ENCODE measurements around the gene DPP7. TPM values are rescaled to one million over a fixed set of nuclear protein-coding genes. Genes with fewer than 3 reads are reported as not detected.

Gene DPP7
- total RNA-seq, 4 donors from 2014 or later: 23.2 to 100 (median 76.8) TPM

DNA sequence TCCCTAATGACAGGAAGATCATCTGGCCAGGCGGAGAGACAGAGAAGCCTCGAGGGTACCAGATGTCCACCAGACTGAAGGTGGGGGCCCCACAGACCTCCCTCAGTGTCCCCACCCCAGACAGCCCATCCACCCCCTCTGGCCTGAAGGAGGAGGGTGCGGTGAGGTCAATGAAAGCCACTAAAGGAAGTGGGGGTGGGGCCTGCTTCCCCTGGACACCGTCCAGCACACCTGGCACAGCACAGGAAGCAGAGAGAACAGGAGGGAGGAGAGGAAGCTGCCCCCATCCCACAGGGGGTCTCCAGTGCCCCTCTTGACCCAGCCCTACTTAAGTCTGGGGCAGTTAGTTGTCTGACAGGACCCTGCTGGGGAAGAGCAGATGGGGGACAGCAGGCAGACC is 44.1 kb upstream of the DPP7 start:
- intact Hi-C loops (cut with DNase I; ENCODE audit: low total_unique reads): no loop called here
- Histone ChIP-seq H3K9me3 (no peaks in the 10 kb centered on the region), H3K4me3 (no peak overlapping the region), H3K36me3 (no peaks in the 10 kb centered on the region), H3K27me3 (peaks cover 33 to 62% of the 10 kb centered on the region in 2 donors), H3K27ac (no peak overlapping the region), H3K4me1 (peaks cover 0 to 17% of the 10 kb centered on the region in 2 donors)
- no peak for DNase-seq
- TF ChIP-seq CTCF (IDR thresholded peaks at IDR 0.05) (no peak), POLR2A (IDR thresholded peaks at IDR 0.05) (no peak)

DNA sequence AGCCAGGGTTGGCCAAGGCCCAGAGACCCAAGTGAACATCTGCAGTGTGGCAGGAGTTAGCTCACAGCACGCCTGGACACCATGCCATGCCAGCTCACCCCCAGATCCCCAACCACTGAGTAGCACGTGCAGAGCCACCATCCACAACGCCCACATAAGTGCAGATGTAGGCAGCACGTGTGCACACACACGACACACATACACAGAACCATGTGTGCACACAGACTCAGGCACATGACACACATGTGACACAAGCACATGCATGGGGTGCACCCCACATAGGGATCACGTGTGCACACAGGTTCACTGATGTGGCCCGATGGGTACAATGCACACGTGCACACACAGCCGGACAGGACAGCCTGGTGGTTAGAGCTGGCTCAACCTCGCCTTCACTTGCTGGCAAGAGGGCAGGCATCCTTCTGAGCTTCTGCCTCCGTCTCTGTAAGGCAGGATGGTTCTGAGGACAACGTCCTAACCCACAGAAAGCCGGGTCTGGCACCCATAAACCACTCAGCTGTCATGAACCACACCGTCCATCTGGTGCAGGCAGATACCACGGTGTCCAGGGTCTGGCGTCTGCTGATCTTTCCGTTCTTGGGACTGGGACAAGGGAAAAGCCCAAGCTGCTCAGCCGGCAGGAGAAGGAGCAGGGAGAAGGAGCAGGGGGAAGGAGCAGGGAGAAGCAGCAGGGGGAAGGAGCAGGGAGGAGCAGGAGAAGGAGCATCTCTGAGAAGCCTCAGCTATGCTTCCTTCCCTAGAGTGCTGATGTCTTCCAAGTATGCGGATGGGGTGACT is 43.3 kb upstream of the DPP7 start:
- DNase-seq: no peak
- no peaks in the 10 kb centered on the region for H3K9me3 ChIP-seq
- TF ChIP-seq POLR2A (IDR thresholded peaks at IDR 0.05) (no peak), CTCF (IDR thresholded peaks at IDR 0.05) (no peak)
- H3K36me3 ChIP-seq: no peaks in the 10 kb centered on the region
- peaks cover 25 to 53% of the 10 kb centered on the region in 2 donors for H3K27me3 ChIP-seq
- H3K4me1 ChIP-seq: peaks cover 0 to 15% of the 10 kb centered on the region in 2 donors
- H3K27ac ChIP-seq: no peak overlapping the region
- intact Hi-C loops (cut with DNase I; ENCODE audit: low total_unique reads): no loop called here
- no peak overlapping the region for H3K4me3 ChIP-seq

GRCh38 chr9:137156567-137157375 is 42.2 kb upstream of the DPP7 start:
- no peak for TF ChIP-seq CTCF (IDR thresholded peaks at IDR 0.05)
- no peak for TF ChIP-seq POLR2A (IDR thresholded peaks at IDR 0.05)
- H3K4me1 ChIP-seq: peaks cover 0 to 4% of the 10 kb centered on the region in 2 donors
- H3K9me3 ChIP-seq: no peaks in the 10 kb centered on the region
- H3K27ac ChIP-seq: no peak overlapping the region
- H3K36me3 ChIP-seq: no peaks in the 10 kb centered on the region
- H3K4me3 ChIP-seq: no peak overlapping the region
- H3K27me3 ChIP-seq: peaks cover 16 to 44% of the 10 kb centered on the region in 2 donors
- intact Hi-C loops (cut with DNase I; ENCODE audit: low total_unique reads): no loop called here
- no peak for DNase-seq

DNA sequence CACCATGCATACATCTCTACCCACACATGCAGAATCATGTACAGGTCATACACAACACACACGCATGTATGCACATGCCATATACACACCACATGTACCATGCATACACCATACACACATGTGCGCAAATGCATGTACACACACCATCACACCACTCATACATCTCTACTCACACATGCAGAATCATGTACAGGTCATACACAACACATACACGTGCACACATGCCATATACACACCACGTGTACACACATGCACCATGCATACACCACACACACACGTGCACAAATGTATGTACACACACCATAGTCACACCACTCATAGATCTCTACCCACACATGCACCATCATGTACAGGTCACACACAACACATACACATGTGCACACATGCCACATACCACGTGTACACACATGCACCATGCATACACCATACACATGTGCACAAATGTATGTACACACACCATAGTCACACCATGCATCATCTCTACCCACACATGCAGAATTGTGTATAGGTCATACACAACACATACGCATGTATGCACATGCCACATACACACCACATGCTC is 38.4 kb upstream of the DPP7 start:
- Histone ChIP-seq H3K9me3 (no peaks in the 10 kb centered on the region), H3K36me3 (no peaks in the 10 kb centered on the region), H3K4me3 (no peak overlapping the region), H3K27ac (no peak overlapping the region), H3K27me3 (peaks cover 4 to 17% of the 10 kb centered on the region in 2 donors), H3K4me1 (no peaks in the 10 kb centered on the region)
- intact Hi-C loops (cut with DNase I; ENCODE audit: low total_unique reads): no loop called here
- DNase-seq: no peak
- TF ChIP-seq CTCF (IDR thresholded peaks at IDR 0.05) (no peak), POLR2A (IDR thresholded peaks at IDR 0.05) (no peak)
